NCI-H526 treated with DMSO at 0.1 percent for 48 hours (cell line): ENCODE results near the gene CDYL2.

ENCODE experiments used
- DNase-seq: peaks from one replicate; lab custom pipeline; 2025; lab: John Stamatoyannopoulos, UW

The CDYL2 gene

GRCh38 chr16:80669673-80670072 lies 134.7 kb downstream of the CDYL2 start:
- no peak for DNase-seq

GRCh38 chr16:80667925-80668324 lies 136.5 kb downstream of the CDYL2 start:
- no peak for DNase-seq

GRCh38 chr16:80667251-80667560 lies 137.2 kb downstream of the CDYL2 start:
- DNase-seq, result no peak

GRCh38 chr16:80666378-80667250 lies 137.8 kb downstream of the CDYL2 start:
- DNase-seq, result no peak

GRCh38 chr16:80665356-80665755 lies 139.0 kb downstream of the CDYL2 start:
- DNase-seq, result no peak

- DNase-seq, result no peak
These were observed 139.6 kb downstream of the CDYL2 start for GRCh38 chr16:80664786-80665185.

GRCh38 chr16:80664226-80664625 lies 140.2 kb downstream of the CDYL2 start:
- DNase-seq, result no peak

GRCh38 chr16:80663078-80663477 lies 141.3 kb downstream of the CDYL2 start:
- no peak for DNase-seq

- DNase-seq, result no peak
These were observed 144.5 kb downstream of the CDYL2 start for GRCh38 chr16:80659865-80660264.

GRCh38 chr16:80656711-80657150 lies 147.7 kb downstream of the CDYL2 start:
- no peak for DNase-seq

- no peak for DNase-seq
These were observed 148.2 kb downstream of the CDYL2 start for GRCh38 chr16:80656161-80656560.

- no peak for DNase-seq
These were observed 148.6 kb downstream of the CDYL2 start for GRCh38 chr16:80655751-80656150.

GRCh38 chr16:80654094-80654862 lies 150.1 kb downstream of the CDYL2 start:
- DNase-seq, result no peak

- no peak for DNase-seq
These were observed 152.0 kb downstream of the CDYL2 start for GRCh38 chr16:80652441-80652840.

GRCh38 chr16:80650281-80650680 lies 154.1 kb downstream of the CDYL2 start:
- peak; percentile 0 for DNase-seq

GRCh38 chr16:80640316-80640715 lies 164.1 kb downstream of the CDYL2 start:
- DNase-seq, result no peak

- no peak for DNase-seq
These were observed 164.8 kb downstream of the CDYL2 start for GRCh38 chr16:80639636-80640035.

- DNase-seq, result no peak
These were observed 166.8 kb downstream of the CDYL2 start for GRCh38 chr16:80637621-80638020.

GRCh38 chr16:80631581-80631980 lies 172.8 kb downstream of the CDYL2 start:
- no peak for DNase-seq

GRCh38 chr16:80628254-80628653 lies 176.1 kb downstream of the CDYL2 start:
- DNase-seq, result no peak

GRCh38 chr16:80627108-80627507 lies 177.3 kb downstream of the CDYL2 start:
- no peak for DNase-seq

- DNase-seq, result no peak
These were observed 181.0 kb downstream of the CDYL2 start for GRCh38 chr16:80623376-80623775.

GRCh38 chr16:80622007-80622406 lies 182.4 kb downstream of the CDYL2 start:
- no peak for DNase-seq
